GM12801 (cell line): ENCODE data around the gene KRTAP2-4.

Experiments used
- TF ChIP-seq, protein P1 (sequence below): IDR thresholded peaks from one replicate; pipeline ENCODE4 v1.5.1; 2011; ENCODE audit warnings: control low read depth; ENCODE audit not compliant: insufficient read length; ENCODE audit errors: extremely low read depth

The KRTAP2-4 gene

DNA sequence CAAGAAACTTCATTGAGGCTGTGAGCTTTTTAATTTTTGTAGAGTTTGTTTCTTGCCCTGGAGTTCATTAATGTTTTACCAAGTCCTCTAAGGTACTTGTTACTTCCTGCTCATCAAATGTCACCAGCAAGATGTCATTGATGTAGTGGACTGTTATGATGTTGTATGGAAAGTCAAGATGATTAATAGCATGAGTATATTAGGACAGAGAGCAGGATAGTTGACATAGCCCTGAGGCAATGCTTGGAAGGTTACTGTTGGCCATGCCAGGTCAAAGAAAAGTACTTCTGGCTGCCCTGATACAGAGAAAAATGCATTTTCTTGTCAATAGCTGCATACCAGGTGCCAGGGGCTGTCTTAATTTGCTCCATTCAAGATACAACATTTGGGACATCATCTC, 45.3 kb downstream of the KRTAP2-4 start:
- TF ChIP-seq, protein P1, sequence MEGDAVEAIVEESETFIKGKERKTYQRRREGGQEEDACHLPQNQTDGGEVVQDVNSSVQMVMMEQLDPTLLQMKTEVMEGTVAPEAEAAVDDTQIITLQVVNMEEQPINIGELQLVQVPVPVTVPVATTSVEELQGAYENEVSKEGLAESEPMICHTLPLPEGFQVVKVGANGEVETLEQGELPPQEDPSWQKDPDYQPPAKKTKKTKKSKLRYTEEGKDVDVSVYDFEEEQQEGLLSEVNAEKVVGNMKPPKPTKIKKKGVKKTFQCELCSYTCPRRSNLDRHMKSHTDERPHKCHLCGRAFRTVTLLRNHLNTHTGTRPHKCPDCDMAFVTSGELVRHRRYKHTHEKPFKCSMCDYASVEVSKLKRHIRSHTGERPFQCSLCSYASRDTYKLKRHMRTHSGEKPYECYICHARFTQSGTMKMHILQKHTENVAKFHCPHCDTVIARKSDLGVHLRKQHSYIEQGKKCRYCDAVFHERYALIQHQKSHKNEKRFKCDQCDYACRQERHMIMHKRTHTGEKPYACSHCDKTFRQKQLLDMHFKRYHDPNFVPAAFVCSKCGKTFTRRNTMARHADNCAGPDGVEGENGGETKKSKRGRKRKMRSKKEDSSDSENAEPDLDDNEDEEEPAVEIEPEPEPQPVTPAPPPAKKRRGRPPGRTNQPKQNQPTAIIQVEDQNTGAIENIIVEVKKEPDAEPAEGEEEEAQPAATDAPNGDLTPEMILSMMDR = no peak

DNA sequence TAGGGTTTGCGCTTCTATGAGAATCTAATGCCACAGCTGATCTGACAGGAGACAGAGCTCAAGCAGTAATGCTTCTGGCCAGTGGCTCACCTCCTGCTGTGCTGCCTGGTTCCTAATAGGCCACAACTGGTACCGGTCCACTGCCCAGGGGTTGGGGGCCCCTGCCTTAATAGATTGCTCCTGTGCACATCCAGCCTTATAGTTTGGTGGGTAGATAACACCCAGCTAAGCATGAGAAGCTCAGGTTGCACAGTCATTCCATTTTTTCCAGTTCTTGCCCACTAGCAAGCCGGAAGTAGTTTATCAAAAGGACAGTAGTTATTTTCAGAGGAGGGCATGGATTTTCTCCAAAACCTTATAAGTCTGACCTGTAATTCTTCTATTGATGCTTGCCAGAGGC, 46.3 kb downstream of the KRTAP2-4 start:
- TF ChIP-seq, protein P1 = no peak

DNA sequence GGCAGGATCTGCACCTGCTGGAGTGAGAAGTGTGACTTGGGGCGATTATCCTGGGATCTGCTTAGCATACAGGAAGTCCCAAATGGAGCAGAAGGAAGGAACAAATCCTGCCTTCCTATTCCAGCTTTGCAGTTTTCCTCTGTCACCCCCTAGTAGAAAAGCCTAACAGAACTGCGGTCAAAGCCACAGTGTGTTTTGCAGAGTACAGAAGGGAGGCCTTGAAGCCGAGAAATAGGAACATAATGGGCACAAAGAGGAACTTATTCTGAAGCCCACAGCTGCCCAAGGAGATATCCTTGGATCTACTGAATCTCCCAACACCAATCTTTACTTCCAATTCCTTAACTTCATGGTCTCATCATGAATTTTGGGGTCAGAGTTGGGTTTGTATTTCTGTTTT, 47.1 kb downstream of the KRTAP2-4 start:
- TF ChIP-seq, protein P1 = no peak

DNA sequence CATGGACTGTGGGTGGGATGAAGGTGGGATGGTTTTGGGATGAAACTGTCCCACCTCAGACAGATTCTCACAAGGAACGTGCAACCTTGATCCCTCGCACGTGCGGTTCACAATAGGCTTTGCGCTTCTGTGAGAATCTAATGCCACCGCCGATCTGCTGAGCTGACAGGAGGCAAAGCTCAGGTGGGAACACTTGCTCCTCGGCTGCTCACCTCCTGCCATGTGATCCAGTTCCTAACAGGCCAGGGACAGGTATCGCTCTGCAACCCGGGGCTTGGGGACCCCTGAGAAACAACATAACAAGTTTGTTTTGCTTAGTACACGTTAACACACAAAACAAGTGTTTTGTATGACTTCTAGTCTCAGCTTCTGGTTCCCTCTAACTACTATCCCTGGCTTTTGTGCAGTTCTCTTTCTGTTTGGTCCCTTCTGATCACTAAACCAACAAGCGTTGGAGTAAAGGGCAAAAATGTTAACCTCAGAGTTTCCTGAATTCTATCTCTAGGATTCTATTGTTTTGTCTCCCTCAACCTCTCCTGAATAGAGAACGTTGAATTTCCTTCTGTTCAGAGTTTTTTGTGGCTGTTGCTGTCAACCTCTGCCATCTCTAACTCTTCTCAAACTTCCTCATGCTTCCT, 49.0 kb downstream of the KRTAP2-4 start:
- TF ChIP-seq, protein P1 = no peak

DNA sequence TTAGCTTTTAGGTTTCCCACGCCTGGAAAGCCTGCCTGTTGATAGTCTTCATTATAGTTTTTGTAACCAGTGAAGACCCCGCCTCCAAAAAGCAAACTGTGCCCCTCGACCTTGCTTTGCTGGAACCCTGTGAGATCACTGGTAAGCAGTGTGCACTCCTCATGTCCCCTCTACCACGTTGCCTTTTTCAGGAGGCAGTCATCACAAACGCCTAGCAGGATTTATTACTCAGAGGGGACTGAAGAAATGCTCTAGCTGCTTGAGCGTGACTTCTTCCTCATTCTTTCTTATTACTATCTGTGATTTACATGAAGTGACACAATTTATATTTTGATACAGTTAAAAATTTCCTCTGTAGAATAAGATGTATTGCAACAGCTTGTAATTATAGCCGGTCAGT, 50.2 kb downstream of the KRTAP2-4 start:
- TF ChIP-seq, protein P1 = no peak
